K562 (cell line): ENCODE measurements around the gene ELL3. TPM values are rescaled to one million over a fixed set of nuclear protein-coding genes. Genes with fewer than 3 reads are reported as not detected.

Experiments
- AFF1 ChIP-seq, 2 experiments: fragments of 450-650 bp; IDR thresholded peaks; 2 replicates each; pipeline ENCODE4 v1.6.1; 2018; ENCODE audit warnings: mild to moderate bottlenecking in 2 of 2, low read depth in 1 of 2; ENCODE audit not compliant: partially characterized antibody in 2 of 2
- ARID2 ChIP-seq: fragments of 450-650 bp; IDR thresholded peaks from 2 replicates; pipeline ENCODE4 v1.6.1; 2017; ENCODE audit warnings: antibody characterized with exemption, mild to moderate bottlenecking
- E2F6 ChIP-seq, 2 experiments: IDR thresholded peaks; 2 replicates each; pipeline ENCODE4 v1.6.1; 2011; ENCODE audit warnings: borderline replicate concordance in 1 of 2, control low read depth in 1 of 2, low read depth in 1 of 2, low read length in 1 of 2, mild to moderate bottlenecking in 1 of 2, mixed read lengths in 1 of 2, moderate library complexity in 1 of 2; ENCODE audit not compliant: insufficient read depth in 1 of 2, insufficient read length in 1 of 2, poor library complexity in 1 of 2, severe bottlenecking in 1 of 2; ENCODE audit errors: extremely low read depth in 1 of 2
- HMGN3 ChIP-seq: IDR thresholded peaks from 2 replicates; pipeline ENCODE4 v1.6.1; 2011; ENCODE audit warnings: borderline replicate concordance, low read depth, mild to moderate bottlenecking, mixed read lengths, low read length; ENCODE audit not compliant: insufficient read length; ENCODE audit errors: extremely low read depth
- HNRNPL ChIP-seq: fragments of 200-400 bp; formaldehyde crosslinking; IDR thresholded peaks from 2 replicates; pipeline ENCODE4 v1.6.1; 2017; ENCODE audit warnings: low read depth, mild to moderate bottlenecking, low read length
- L3MBTL2 ChIP-seq: fragments of 450-650 bp; IDR thresholded peaks from 2 replicates; pipeline ENCODE4 v1.6.1; 2016; ENCODE audit warnings: mild to moderate bottlenecking, moderate library complexity
- NR2C2 ChIP-seq, 2 experiments: fragments of 200-800 bp in 1 of 2; sonication (Bioruptor generic) in 1 of 2; sonication (generic) in 1 of 2; formaldehyde crosslinking in 1 of 2; IDR thresholded peaks; 2 replicates each; pipeline versions ENCODE4 v1.6.1 to v1.8.0; 2016 to 2022; ENCODE audit warnings: mild to moderate bottlenecking in 1 of 2, missing compliant biosample characterization in 1 of 2, missing genetic modification characterization in 1 of 2, missing genetic modification reagents in 1 of 2
- POLR2B ChIP-seq: fragments of 450-650 bp; IDR thresholded peaks from 2 replicates; pipeline ENCODE4 v1.6.1; 2018; ENCODE audit warnings: low read depth; ENCODE audit not compliant: partially characterized antibody
- SAP30 ChIP-seq: fragments of 200-600 bp; sonication (generic); IDR thresholded peaks from 2 replicates; pipeline ENCODE4 v1.6.1; 2012; ENCODE audit warnings: borderline replicate concordance, low read depth, mild to moderate bottlenecking, moderate library complexity, low read length, control low read depth, inconsistent platforms; ENCODE audit not compliant: insufficient read depth, poor library complexity, severe bottlenecking
- STAG1 ChIP-seq: sonication (generic); formaldehyde crosslinking; IDR thresholded peaks from 2 replicates; pipeline ENCODE4 v1.5.0; 2020; ENCODE audit warnings: missing genetic modification reagents, borderline replicate concordance
- THAP12 ChIP-seq: fragments of 250-450 bp; sonication (Bioruptor Pico); IDR thresholded peaks from 2 replicates; pipeline ENCODE4 v1.9.0; 2021; ENCODE audit warnings: mild to moderate bottlenecking, inconsistent platforms
- THRAP3 ChIP-seq: fragments of 450-650 bp; IDR thresholded peaks from 2 replicates; pipeline ENCODE4 v1.6.1; 2016; ENCODE audit warnings: mild to moderate bottlenecking, inconsistent platforms, borderline replicate concordance
- ZBTB12 ChIP-seq: fragments of 250-450 bp; sonication (Bioruptor Pico); IDR thresholded peaks from 2 replicates; pipeline ENCODE4 v1.4.0; 2020
- ZNF561 ChIP-seq: fragments of 450-650 bp; formaldehyde crosslinking; conservative IDR thresholded peaks from 2 replicates; pipeline ENCODE4 v1.4.0; 2020; ENCODE audit warnings: mild to moderate bottlenecking, moderate library complexity
- polyA plus RNA-seq, 8 experiments: library from polyadenylated mRNA; depleted of rRNA in 4 of 8; stranded (reverse) in 5 of 8; unstranded in 3 of 8; fragments of >200 nt; fragmentation: Nextera tagmentation in 2 of 8; fragmentation: Illumina TruSeq in 1 of 8; extraction: Ambion mirVana in 2 of 8; extraction: Trizol in 1 of 8; gene quantifications; 2 replicates each; pipeline versions ENCODE4 v1.2.1 to v1.2.3, GENCODE V29; 2011 to 2014; ENCODE audit warnings: inconsistent platforms in 1 of 8, missing spikeins in 1 of 8
- total RNA-seq, 7 experiments: library from RNA; depleted of rRNA in 6 of 7; stranded (reverse); fragments of >200 nt in 6 of 7; fragmentation: Illumina TruSeq in 2 of 7; extraction: Trizol in 2 of 7; gene quantifications; 2 replicates each; pipeline versions ENCODE4 v1.2.1 to v1.2.3, GENCODE V29; 2011 to 2021; ENCODE audit warnings: low replicate concordance in 1 of 7

Gene ELL3
- total and polyA plus RNA-seq, 9 of the 15 experiments (the other 6 are each of a cell fraction or from before 2014, with no cell fraction given), result 0.80 to 5.2 (median 2.6) TPM

- TF ChIP-seq E2F6 (IDR thresholded peaks at IDR 0.05; ENCODE audit: borderline replicate concordance in 1 of 2, extremely low read depth in 1 of 2, insufficient read depth in 1 of 2, insufficient read length in 1 of 2, low read depth in 1 of 2, low read length in 1 of 2, poor library complexity in 1 of 2, severe bottlenecking in 1 of 2), result peak; percentile 92 to 97
- TF ChIP-seq THAP12 (CRISPR knock-in tag), result no peak
- no peak for TF ChIP-seq ARID2
- TF ChIP-seq THRAP3, result no peak
- peak; percentile 30; the same call in 1 of the 2 replicates for TF ChIP-seq ZBTB12 (CRISPR knock-in tag)
- TF ChIP-seq NR2C2 (CRISPR knock-in tag; IDR thresholded peaks at IDR 0.05), result peak; percentile 69; the same call in 1 of the 2 replicates
- peak; percentile 75 for TF ChIP-seq NR2C2 (tag; IDR thresholded peaks at IDR 0.05)
- no peak for TF ChIP-seq HNRNPL
- peak; percentile 82 for TF ChIP-seq SAP30
- TF ChIP-seq POLR2B, result peak; percentile 98
- TF ChIP-seq L3MBTL2, result peak; percentile 95
- TF ChIP-seq ZNF561 (CRISPR knock-in tag), result no peak
- TF ChIP-seq STAG1 (CRISPR knock-in tag), result peak; percentile 46; the same call in 1 of the 2 replicates
- peak in 1 of 2 experiments; percentile 57 for TF ChIP-seq AFF1 (IDR thresholded peaks at IDR 0.05; ENCODE audit: low read depth in 1 of 2, partially characterized antibody in 2 of 2)
- TF ChIP-seq HMGN3, result peak; percentile 79
Measured at GRCh38 chr15:43791993-43792760, 15.4 kb upstream of the ELL3 start, which contains the start of gene SERF2 (continued).
